HepG2 (cell line): ENCODE results near the gene STRBP. TPM values are rescaled to one million over a fixed set of nuclear protein-coding genes. Genes with fewer than 3 reads are reported as not detected.

ENCODE experiments used
- ATAC-seq: fragments of 200-7000 bp; cut with Tn5 transposase; 3 replicates; pipeline ENCODE4 v1.9.1; 2020; ENCODE audit warnings: mild to moderate bottlenecking, moderate library complexity
- Bru-seq: library from RNA; stranded (reverse); fragments of 400-500 nt; gene quantifications from one replicate; lab custom pipeline; 2021; lab: Mats Ljungman, UMichigan
- BruChase-seq, 2 experiments: library from RNA; stranded (reverse); fragments of 400-500 nt; gene quantifications; one replicate each; lab custom pipeline; 2021; lab: Mats Ljungman, UMichigan
- BruUV-seq: library from RNA; stranded (reverse); fragments of 400-500 nt; replicated peaks from 2 replicates; lab custom pipeline; 2021; lab: Mats Ljungman, UMichigan
- CTCF ChIA-PET: fragments of 300-600 bp; formaldehyde crosslinking; extraction: SDS; loops from one replicate; lab custom pipeline; 2021; ENCODE audit warnings: low total read pairs, inconsistent platforms, low intra/inter-chr PET ratio; lab: Yijun Ruan, JAX
- POLR2A ChIA-PET: fragments of 350-600 bp; sonication (Branson Sonifier 250); formaldehyde crosslinking; loops from one replicate; lab custom pipeline; 2020; ENCODE audit warnings: antibody characterized with exemption, inconsistent platforms; lab: Yijun Ruan, JAX
- DNase-seq: peaks from one replicate; pipeline ENCODE4 v3.0.0-alpha.2; 2015; ENCODE audit warnings: low spot score
- FAIRE-seq: peaks from 3 replicates; lab custom pipeline; 2011; peaks lifted over from hg19 to GRCh38; lab: Jason Lieb, UNC
- H2AFZ ChIP-seq: one replicate; pipeline ENCODE4 v1.6.1; 2011; ENCODE audit warnings: low read length, inconsistent platforms
- H3K27ac ChIP-seq: fragments of 300-600 bp; 3 replicates; pipeline ENCODE4 v1.8.0; 2011; ENCODE audit warnings: mixed run types, mild to moderate bottlenecking, mixed read lengths, low read length, inconsistent platforms; ENCODE audit not compliant: insufficient read depth; ENCODE audit errors: extremely low read length
- H3K27me3 ChIP-seq, 2 experiments: fragments of 200-600 bp in 1 of 2; 2 replicates in 1 of 2; 3 replicates in 1 of 2; pipeline versions ENCODE4 v1.6.0 to v1.8.0; 2011; ENCODE audit warnings: low read length in 2 of 2, mild to moderate bottlenecking in 2 of 2, moderate library complexity in 2 of 2, inconsistent platforms in 1 of 2; ENCODE audit not compliant: insufficient read depth in 2 of 2, control insufficient read depth in 1 of 2
- H3K36me3 ChIP-seq, 2 experiments: fragments of 200-600 bp in 1 of 2; replicated peaks in 1 of 2; 2 replicates in 1 of 2; 3 replicates in 1 of 2; pipeline versions ENCODE4 v1.5.1 to v1.8.0; 2011; ENCODE audit warnings: low read length in 2 of 2, inconsistent platforms in 1 of 2; ENCODE audit not compliant: insufficient read depth in 2 of 2, control insufficient read depth in 1 of 2
- H3K4me1 ChIP-seq: 2 replicates; pipeline ENCODE4 v1.5.1; 2012; ENCODE audit warnings: low read length, inconsistent platforms; ENCODE audit not compliant: insufficient read depth
- H3K4me2 ChIP-seq: 2 replicates; pipeline ENCODE4 v1.6.0; 2011; ENCODE audit warnings: low read depth, low read length, inconsistent platforms
- H3K4me3 ChIP-seq, 3 experiments: fragments of 200-600 bp in 1 of 3; sonication (generic), shearing (Covaris generic) in 1 of 3; replicated peaks in 1 of 3; 2 replicates each; pipeline ENCODE4 v1.5.1; 2011 to 2016; ENCODE audit warnings: low read length in 3 of 3, inconsistent platforms in 2 of 3, low read depth in 2 of 3, mild to moderate bottlenecking in 2 of 3, control low read depth in 1 of 3, mixed read lengths in 1 of 3; ENCODE audit not compliant: insufficient read depth in 1 of 3
- H3K79me2 ChIP-seq: one replicate; pipeline ENCODE4 v1.6.1; 2011; ENCODE audit warnings: low read length, inconsistent platforms; ENCODE audit not compliant: insufficient read depth
- H3K9ac ChIP-seq: 2 replicates; pipeline ENCODE4 v1.6.0; 2011; ENCODE audit warnings: mild to moderate bottlenecking, low read depth, low read length, inconsistent platforms; ENCODE audit not compliant: insufficient read depth
- H3K9me3 ChIP-seq: 2 replicates; pipeline ENCODE4 v1.5.1; 2012; ENCODE audit warnings: mild to moderate bottlenecking, low read length
- H4K20me1 ChIP-seq: 2 replicates; pipeline ENCODE4 v1.6.0; 2011; ENCODE audit warnings: inconsistent platforms, mild to moderate bottlenecking, low read length, moderate library complexity; ENCODE audit not compliant: insufficient read depth
- AKAP8 ChIP-seq: sonication (generic); formaldehyde crosslinking; IDR thresholded peaks from 2 replicates; pipeline ENCODE4 v1.5.1; 2020; ENCODE audit warnings: mild to moderate bottlenecking, missing genetic modification reagents
- ARNT2 ChIP-seq: sonication (generic); formaldehyde crosslinking; IDR thresholded peaks from 2 replicates; pipeline ENCODE4 v1.8.0; 2022; ENCODE audit warnings: mild to moderate bottlenecking, low read depth, missing genetic modification reagents, moderate library complexity
- ASH2L ChIP-seq: fragments of 300-600, 200-600 bp; sonication (generic); IDR thresholded peaks from 2 replicates; pipeline ENCODE4 v1.7.0; 2017; ENCODE audit warnings: low read depth, mild to moderate bottlenecking, moderate library complexity, mixed read lengths, low read length; ENCODE audit not compliant: insufficient read length
- DPF2 ChIP-seq: sonication (generic); formaldehyde crosslinking; IDR thresholded peaks from 2 replicates; pipeline ENCODE4 v1.4.0; 2020; ENCODE audit warnings: mild to moderate bottlenecking, low read depth, missing genetic modification reagents, borderline replicate concordance
- ISL2 ChIP-seq: sonication (generic); formaldehyde crosslinking; IDR thresholded peaks from 2 replicates; pipeline ENCODE4 v1.5.0; 2020; ENCODE audit warnings: missing genetic modification reagents
- ONECUT2 ChIP-seq: sonication (generic); formaldehyde crosslinking; IDR thresholded peaks from 2 replicates; pipeline ENCODE4 v1.4.0; 2020; ENCODE audit warnings: missing genetic modification reagents
- PHF8 ChIP-seq: sonication (generic); formaldehyde crosslinking; IDR thresholded peaks from 2 replicates; pipeline ENCODE4 v1.5.0; 2020; ENCODE audit warnings: missing genetic modification reagents
- POLR2AphosphoS5 ChIP-seq: IDR thresholded peaks from 2 replicates; pipeline ENCODE4 v1.6.1; 2012; ENCODE audit warnings: low read depth, low read length
- SKI ChIP-seq: fragments of 450-650 bp; IDR thresholded peaks from one replicate; pipeline ENCODE4 v1.6.1; 2018; ENCODE audit warnings: mild to moderate bottlenecking; ENCODE audit not compliant: partially characterized antibody
- SP2 ChIP-seq: sonication (generic); formaldehyde crosslinking; IDR thresholded peaks from 2 replicates; pipeline ENCODE4 v1.5.1; 2020; ENCODE audit warnings: mild to moderate bottlenecking, missing genetic modification reagents
- SRSF1 ChIP-seq: fragments of 200-400 bp; formaldehyde crosslinking; optimal IDR thresholded peaks from 2 replicates; pipeline ENCODE3; 2017; ENCODE audit warnings: mild to moderate bottlenecking, low read depth, low read length, moderate library complexity
- ZMYM2 ChIP-seq: sonication (generic); formaldehyde crosslinking; IDR thresholded peaks from 2 replicates; pipeline ENCODE4 v1.8.0; 2022; ENCODE audit warnings: mild to moderate bottlenecking, missing genetic modification reagents
- ZNF446 ChIP-seq: sonication (generic); formaldehyde crosslinking; IDR thresholded peaks from 2 replicates; pipeline ENCODE4 v1.5.0; 2020; ENCODE audit warnings: mild to moderate bottlenecking, missing genetic modification reagents
- ZNF496 ChIP-seq: sonication (generic); formaldehyde crosslinking; IDR thresholded peaks from 2 replicates; pipeline ENCODE4 v1.8.1; 2023; ENCODE audit warnings: mild to moderate bottlenecking, moderate library complexity, missing genetic modification reagents; ENCODE audit not compliant: insufficient replicate concordance
- ZNF607 ChIP-seq: sonication (generic); formaldehyde crosslinking; IDR thresholded peaks from 2 replicates; pipeline ENCODE4 v1.5.1; 2020; ENCODE audit warnings: missing genetic modification reagents, mild to moderate bottlenecking, borderline replicate concordance
- WGBS: methylation state at CpG from one replicate; pipeline ENCODE4 v1.1.6; 2017; ENCODE audit warnings: low lambda C conversion rate; 5-methylcytosine and 5-hydroxymethylcytosine counted together
- in situ Hi-C: cut with HindIII; loops from 2 replicates; pipeline ENCODE4 v1.10.0; 2017; ENCODE audit warnings: low pct_unique_long_range_greater_than_20kb; ENCODE audit not compliant: extremely low pct_ligation_motif_present
- intact Hi-C: fragments of 100-400 bp; cut with micrococcal nuclease; formaldehyde crosslinking; loops from one replicate; pipeline ENCODE4 v1.10.0; 2022; ENCODE audit not compliant: unreplicated experiment
- long read RNA-seq, 2 experiments: library from RNA in 1 of 2; library from polyadenylated mRNA in 1 of 2; stranded (forward) in 1 of 2; unstranded in 1 of 2; transcript quantifications; one replicate each; pipeline ENCODE4 v2.0.0, GENCODE V29; 2019 to 2022
- polyA minus RNA-seq, 3 experiments: library from RNA; depleted of rRNA, polyadenylated mRNA; stranded (reverse); fragments of >200 nt; gene quantifications; 2 replicates each; pipeline ENCODE4 v1.2.3, GENCODE V29; 2011; ENCODE audit warnings: low replicate concordance in 1 of 3
- polyA plus RNA-seq, 8 experiments: library from polyadenylated mRNA; depleted of rRNA in 3 of 8; stranded (reverse) in 7 of 8; unstranded in 1 of 8; fragments of >200 nt; fragmentation: Illumina TruSeq in 4 of 8; extraction: Trizol in 4 of 8; gene quantifications; 2 replicates each; pipeline versions ENCODE4 v1.2.1 to v1.2.3, GENCODE V29; 2011 to 2016; ENCODE audit warnings: low read depth in 4 of 8, missing spikeins in 1 of 8, mixed read lengths in 1 of 8; ENCODE audit not compliant: insufficient read depth in 1 of 8
- total RNA-seq, 5 experiments: library from RNA; depleted of rRNA; stranded (reverse); fragments of >200 nt; fragmentation: Illumina TruSeq; extraction: Trizol; gene quantifications; 2 replicates each; pipeline ENCODE4 v1.2.3, GENCODE V29; 2016; ENCODE audit warnings: low read depth in 1 of 5
- TF ChIP-seq, protein P1 (sequence below): IDR thresholded peaks from 2 replicates; pipeline ENCODE4 v1.6.1; 2016; ENCODE audit warnings: mild to moderate bottlenecking

STRBP gene
- 38.5 and 46.1 TPM in 2 replicates for total RNA-seq (2016; rRNA removed; fragmentation: Illumina TruSeq; extraction: Trizol)
- 27.5 and 31.8 TPM in 2 replicates for total RNA-seq (2016; cell fraction: cytosol; rRNA removed; fragmentation: Illumina TruSeq; extraction: Trizol; ENCODE audit: low read depth)
- total RNA-seq (2016; cell fraction: insoluble cytoplasmic fraction; rRNA removed; fragmentation: Illumina TruSeq; extraction: Trizol), result 37.6 and 46.6 TPM in 2 replicates
- total RNA-seq (2016; cell fraction: membrane; rRNA removed; fragmentation: Illumina TruSeq; extraction: Trizol), result 52.4 and 62.5 TPM in 2 replicates
- total RNA-seq (2016; cell fraction: nucleus; rRNA removed; fragmentation: Illumina TruSeq; extraction: Trizol), result 36.3 and 39.1 TPM in 2 replicates
- polyA plus RNA-seq (2011; rRNA removed), result 12.4 and 14.5 TPM in 2 replicates
- 6.8 and 8.8 TPM in 2 replicates for polyA plus RNA-seq (2011; cell fraction: cytosol; rRNA removed)
- polyA plus RNA-seq (2011; cell fraction: nucleus; rRNA removed), result 5.9 and 6.5 TPM in 2 replicates
- 19.9 and 21.4 TPM in 2 replicates for polyA plus RNA-seq (2012)
- polyA plus RNA-seq (2016; cell fraction: cytosol; fragmentation: Illumina TruSeq; extraction: Trizol; ENCODE audit: low read depth), result 22.1 and 23.5 TPM in 2 replicates
- 42.0 and 44.1 TPM in 2 replicates for polyA plus RNA-seq (2016; cell fraction: insoluble cytoplasmic fraction; fragmentation: Illumina TruSeq; extraction: Trizol; ENCODE audit: low read depth)
- polyA plus RNA-seq (2016; cell fraction: membrane; fragmentation: Illumina TruSeq; extraction: Trizol; ENCODE audit: low read depth), result 36.4 and 38.7 TPM in 2 replicates
- 28.7 and 36.9 TPM in 2 replicates for polyA plus RNA-seq (2016; cell fraction: nucleus; fragmentation: Illumina TruSeq; extraction: Trizol; ENCODE audit: insufficient read depth, low read depth)
- polyA minus RNA-seq (2011; rRNA and poly(A)+ RNA removed; ENCODE audit: low replicate concordance), result 17.6 and 26.8 TPM in 2 replicates
- polyA minus RNA-seq (2011; cell fraction: cytosol; rRNA and poly(A)+ RNA removed), result 11.6 and 11.7 TPM in 2 replicates
- 30.8 and 31.4 TPM in 2 replicates for polyA minus RNA-seq (2011; cell fraction: nucleus; rRNA and poly(A)+ RNA removed)
- percentile 75 among the genes with signal in this experiment for Bru-seq, nascent RNA
- percentile 75 among the genes with signal in this experiment for BruChase-seq, experiment 1, labeled RNA remaining after a 6-hour chase
- BruChase-seq, experiment 2, labeled RNA remaining after a 2-hour chase, result percentile 80 among the genes with signal in this experiment
- long read RNA-seq, experiment 1, partial matches to known transcripts, result 5 of 7 reads
- long read RNA-seq, experiment 1, other reads (novel, unspliced or antisense), result 2 of 7 reads
- long read RNA-seq, experiment 2, partial matches to known transcripts, result 6 of 32 reads
- long read RNA-seq, experiment 2, other reads (novel, unspliced or antisense), result 26 of 32 reads

DNA sequence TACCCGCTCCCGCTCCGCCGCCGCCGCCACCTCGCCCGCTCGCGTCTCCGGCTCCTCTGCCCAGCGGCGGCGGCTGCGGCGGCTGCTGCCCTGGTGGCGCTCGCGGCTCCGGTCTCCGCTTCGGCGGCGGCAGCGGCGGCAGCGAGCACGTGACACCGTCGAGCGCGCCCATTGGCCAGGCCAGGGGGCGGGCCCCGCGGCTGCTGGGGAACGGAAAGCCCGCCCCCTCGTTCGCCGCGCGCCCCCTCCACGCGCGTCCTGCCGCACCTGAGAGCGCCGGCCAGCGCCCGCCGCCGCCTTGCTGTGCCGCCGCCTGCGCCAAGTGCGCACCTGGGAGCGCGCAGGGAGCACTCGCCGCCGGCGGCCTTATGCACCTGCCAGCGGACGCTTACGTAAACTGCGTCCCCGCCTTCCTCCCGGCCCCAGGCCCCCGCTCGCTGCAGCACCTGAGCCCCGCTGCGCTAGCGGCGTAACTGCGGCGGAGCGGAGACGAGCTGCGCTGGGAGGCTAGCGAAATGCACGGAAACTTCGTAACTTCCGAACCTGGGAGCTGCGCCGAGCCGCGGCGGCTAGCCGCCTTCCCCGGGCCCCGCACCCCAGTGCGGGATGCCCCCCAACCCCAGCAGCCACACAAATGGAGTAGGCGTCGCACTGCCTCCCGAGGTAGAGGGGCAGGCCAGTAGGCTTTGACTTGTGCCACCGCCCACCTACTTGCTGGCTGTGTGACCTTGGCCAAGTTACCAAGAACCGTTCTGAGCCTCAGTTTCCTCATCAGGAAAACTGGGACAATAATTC is at the start of gene STRBP:
TSS of gene STRBP (minus strand) at position 122 of the 795 bp plus-strand sequence. CDS start 84,452 bp downstream, outside the sequence.
- Histone ChIP-seq H3K27me3 (no peaks in the 10 kb centered on the region; a peak in 1 of 5 replicates), H3K9ac (peak within 1 kb of the TSS; percentile 81), H4K20me1 (0 out of 2 replicates have a peak, but pooled peaks cover 5% of the 10 kb centered on the region), H3K4me2 (peak within 1 kb of the TSS; percentile 99), H3K4me1 (peaks cover 48% of the 10 kb centered on the region), H3K4me3 (peak within 1 kb of the TSS; percentile 83 to 96 (median 89)), H3K27ac (peak within 1 kb of the TSS; percentile 54), H3K9me3 (no peaks in the 10 kb centered on the region), H3K36me3 (no peaks in the 10 kb centered on the region), H2AFZ (peak within 1 kb of the TSS; percentile 93), H3K79me2 (peaks cover 30% of the 10 kb centered on the region)
- CTCF ChIA-PET, result no interaction called here
- no TSS peak for BruUV-seq
- WGBS, result 0% methylated on average over 5 of the region's 97 CpGs
- POLR2A ChIA-PET, result interaction anchor here (0.7 to 1.1 kb wide), 2 partner anchors 17 to 328 kb away, joined by 3 to 4 read pairs; no protein-coding TSS in a partner anchor
- FAIRE-seq, result no peak
- ATAC-seq, result peak; percentile 90
- intact Hi-C loops, result loop anchor here (10.0 kb wide), 1 partner anchor 56 kb away; no protein-coding TSS in a partner anchor
- in situ Hi-C loops, result no loop called here
- peak; percentile 78 for DNase-seq
- TF ChIP-seq ASH2L, result peak; percentile 86
- TF ChIP-seq, protein P1, sequence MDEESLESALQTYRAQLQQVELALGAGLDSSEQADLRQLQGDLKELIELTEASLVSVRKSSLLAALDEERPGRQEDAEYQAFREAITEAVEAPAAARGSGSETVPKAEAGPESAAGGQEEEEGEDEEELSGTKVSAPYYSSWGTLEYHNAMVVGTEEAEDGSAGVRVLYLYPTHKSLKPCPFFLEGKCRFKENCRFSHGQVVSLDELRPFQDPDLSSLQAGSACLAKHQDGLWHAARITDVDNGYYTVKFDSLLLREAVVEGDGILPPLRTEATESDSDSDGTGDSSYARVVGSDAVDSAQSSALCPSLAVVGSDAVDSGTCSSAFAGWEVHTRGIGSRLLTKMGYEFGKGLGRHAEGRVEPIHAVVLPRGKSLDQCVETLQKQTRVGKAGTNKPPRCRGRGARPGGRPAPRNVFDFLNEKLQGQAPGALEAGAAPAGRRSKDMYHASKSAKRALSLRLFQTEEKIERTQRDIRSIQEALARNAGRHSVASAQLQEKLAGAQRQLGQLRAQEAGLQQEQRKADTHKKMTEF (CRISPR knock-in tag), result peak; percentile 34; the same call in 1 of the 2 replicates
- 0 out of 2 replicates have a peak, but pooled peaks have one; percentile 64 for TF ChIP-seq AKAP8 (CRISPR knock-in tag)
- TF ChIP-seq DPF2, result no peak
- TF ChIP-seq ARNT2 (CRISPR knock-in tag), result peak; percentile 73
- peak; percentile 67; the same call in 1 of the 2 replicates for TF ChIP-seq SP2 (CRISPR knock-in tag)
- peak; percentile 100 for TF ChIP-seq SRSF1
- TF ChIP-seq SKI, result peak; percentile 80
- TF ChIP-seq ISL2 (CRISPR knock-in tag), result 0 out of 2 replicates have a peak, but pooled peaks have one; percentile 38
- TF ChIP-seq ZNF496, result no peak
- 0 out of 2 replicates have a peak, but pooled peaks have one; percentile 31 for TF ChIP-seq ZMYM2 (CRISPR knock-in tag)
- TF ChIP-seq ZNF446 (CRISPR knock-in tag), result peak; percentile 87; the same call in 1 of the 2 replicates
- TF ChIP-seq ZNF607, result 0 out of 2 replicates have a peak, but pooled peaks have one; percentile 35
- TF ChIP-seq POLR2AphosphoS5, result no peak
- no peak for TF ChIP-seq ONECUT2
- peak; percentile 35; the same call in 1 of the 2 replicates for TF ChIP-seq PHF8 (CRISPR knock-in tag)
